ENCODE data around the gene CR2. TPM values are rescaled to one million over a fixed set of nuclear protein-coding genes. Genes with fewer than 3 reads are reported as not detected.
"Not testable (repeated sequence)": the region's sequence is repeated elsewhere in the genome, so short reads cannot be mapped to it uniquely, and the experiment has no call there.

The CR2 gene
- total RNA-seq, 2 experiments from 2014 or later, result not detected

DNA sequence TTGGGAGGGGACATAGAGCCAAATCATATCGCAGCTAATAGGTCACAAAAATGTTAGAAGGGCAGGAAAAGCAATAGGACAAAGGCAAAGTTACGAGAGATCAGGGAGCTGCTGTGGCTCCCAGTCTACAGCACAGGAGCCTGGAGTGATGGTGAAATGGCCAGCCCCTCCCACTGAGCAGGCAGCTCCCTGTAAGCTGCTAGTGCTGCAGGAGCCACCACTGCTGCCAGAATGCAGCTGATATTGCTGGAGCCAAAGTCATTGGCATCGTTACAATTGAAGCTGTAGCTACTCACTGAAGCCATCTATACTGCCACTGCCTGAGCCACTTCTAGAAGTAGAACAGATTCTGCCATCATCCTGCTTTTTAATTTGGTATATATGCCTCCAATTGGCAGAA, 71.1 kb downstream of the CR2 start:
- H3K9me3 Mint-ChIP-seq; H3K27me3 Mint-ChIP-seq; POLR2A ChIA-PET; CTCF ChIA-PET; H3K36me3 Mint-ChIP-seq (ENCODE audit: low read depth); H3K4me3 Mint-ChIP-seq; H3K27ac Mint-ChIP-seq; DNase-seq; H3K4me1 Mint-ChIP-seq: not testable (repeated sequence)

- CTCF ChIA-PET, result not testable (repeated sequence)
These were observed 74.3 kb downstream of the CR2 start for GRCh38 chr1:207528401-207528800.

GRCh38 chr1:207536263-207536662, 82.1 kb downstream of the CR2 start:
- DNase-seq; CTCF ChIA-PET; H3K9me3 Mint-ChIP-seq; H3K4me1 Mint-ChIP-seq; H3K27ac Mint-ChIP-seq; POLR2A ChIA-PET; H3K4me3 Mint-ChIP-seq; H3K36me3 Mint-ChIP-seq (ENCODE audit: low read depth); H3K27me3 Mint-ChIP-seq: not testable (repeated sequence)

More at GRCh38 chr1:207528401-207528800, 74.3 kb downstream of the CR2 start:
- H3K36me3 Mint-ChIP-seq (ENCODE audit: low read depth); POLR2A ChIA-PET; H3K4me1 Mint-ChIP-seq; H3K4me3 Mint-ChIP-seq; DNase-seq; H3K9me3 Mint-ChIP-seq; H3K27ac Mint-ChIP-seq; H3K27me3 Mint-ChIP-seq: not testable (repeated sequence)

Other genes with a start within 250 kb of the CR2 start
- gene CD55, start 132.7 kb upstream of the CR2 start, total RNA-seq, result 100 to 1,000 TPM in 1 of 2 experiments, 10 to 100 TPM in 1; 92.0 to 117 TPM
- gene CR1, start 41.8 kb downstream of the CR2 start, total RNA-seq, result under 1 TPM; 0.20 to 0.25 TPM
- not detected for gene CR1L, start 190.8 kb downstream of the CR2 start, total RNA-seq